Stimulated activated CD8-positive, alpha-beta memory T cell treated with anti-CD3 and anti-CD28 coated beads, Interleukin-7, amount 100 ng/mL, for 48 hours (primary cell): Measurements from ENCODE around the gene SORCS3.
A peak's percentile ranks its signal among the peaks of the same experiment; 100 is the strongest.

Experiments
- DNase-seq, 2 donors: peaks; one replicate each; pipeline ENCODE4 v3.0.0-alpha.2; 2020; ENCODE audit warnings: low read depth in 1 of 2; ENCODE audit errors: extremely low read depth in 1 of 2

The SORCS3 gene

DNA sequence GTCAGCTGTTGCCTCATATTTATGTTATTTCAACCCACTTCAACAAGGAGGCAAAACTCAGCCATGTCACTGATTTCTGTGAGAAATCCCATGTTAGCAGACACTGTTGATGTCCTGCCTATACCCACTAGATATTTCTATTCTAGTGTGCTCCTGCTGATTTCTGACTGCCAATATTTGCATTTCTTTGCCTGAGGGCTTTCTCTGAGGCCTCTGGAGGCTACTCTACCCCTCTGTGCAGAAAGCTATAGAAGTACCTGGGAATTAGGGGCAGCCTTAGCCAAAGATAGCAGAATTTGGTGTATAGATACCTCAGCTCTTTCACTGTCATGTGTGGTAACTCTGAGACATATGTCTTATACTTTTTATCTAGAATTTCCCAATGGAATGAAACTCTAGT is 348.8 kb downstream of the SORCS3 start:
- DNase-seq = no peak

DNA sequence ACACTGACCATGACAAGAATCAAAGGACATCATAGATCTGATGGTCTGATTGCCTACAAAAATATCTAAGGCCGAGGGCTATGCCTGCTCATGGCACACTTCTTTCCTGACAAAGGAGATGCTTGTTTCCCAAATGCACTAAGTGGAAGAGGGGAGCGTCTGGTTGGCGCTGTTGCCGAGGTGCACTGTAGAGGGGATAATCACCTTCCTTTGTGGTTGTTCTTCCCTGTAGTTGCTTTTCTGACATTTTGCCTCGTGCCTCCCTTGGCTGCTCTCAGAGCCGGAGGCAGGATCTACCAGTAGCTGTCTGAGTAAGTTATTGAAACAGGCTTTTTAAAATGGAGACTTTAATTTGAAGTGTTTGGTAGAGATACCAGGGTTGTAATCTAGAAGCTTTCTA is 352.0 kb downstream of the SORCS3 start:
- DNase-seq = no peak

DNA sequence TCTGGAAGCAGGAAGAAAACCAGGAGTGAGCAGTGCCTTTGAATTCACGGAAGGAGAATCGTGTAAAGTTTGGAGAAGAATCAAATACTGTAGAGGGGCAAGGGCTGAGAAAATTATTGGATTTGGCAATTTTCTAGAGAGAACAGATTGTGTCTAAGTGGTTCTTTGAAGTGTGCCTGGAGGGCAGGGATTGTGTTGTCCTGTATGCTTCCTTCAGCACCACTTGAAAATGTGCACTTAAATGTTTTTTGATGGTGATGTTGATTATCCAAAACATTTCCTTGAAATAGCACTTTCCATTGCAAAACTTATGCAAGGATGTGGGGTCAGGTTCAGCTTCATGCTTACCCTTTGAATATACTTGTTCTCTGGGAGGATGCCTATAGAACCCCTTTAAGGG is 360.2 kb downstream of the SORCS3 start:
- no peak for DNase-seq

DNA sequence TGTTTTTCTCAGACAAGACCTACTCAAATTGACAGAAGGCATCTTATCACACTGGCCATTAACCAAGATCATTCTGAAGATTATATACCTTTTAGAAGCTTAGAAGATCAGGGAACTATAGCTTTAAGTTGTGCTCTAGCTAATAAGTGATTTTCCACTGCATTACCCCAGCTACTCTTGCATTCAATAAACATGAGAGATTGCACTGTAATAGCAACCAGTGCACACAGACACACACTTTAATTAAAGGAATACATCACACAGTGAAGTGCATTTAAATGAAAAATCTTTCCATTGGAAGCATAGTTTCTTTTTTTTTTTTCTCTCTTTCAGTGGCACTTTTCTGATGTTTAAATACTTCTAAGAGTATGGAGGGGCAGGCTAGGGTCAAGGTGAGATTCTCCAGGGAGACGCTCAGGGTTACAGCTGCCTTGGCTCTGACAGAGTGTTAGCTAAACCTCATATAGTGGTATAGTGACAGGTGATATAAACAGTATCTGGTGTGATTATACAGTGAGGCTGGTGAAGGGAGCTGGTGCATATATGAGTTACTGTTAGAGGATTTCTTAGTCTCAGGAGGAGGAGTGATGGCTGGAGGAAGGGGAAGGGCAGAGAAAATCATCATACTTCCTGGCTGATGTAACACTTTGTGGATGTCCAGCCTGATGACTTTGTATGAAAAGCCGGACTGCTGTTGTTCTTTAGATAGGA is 369.5 kb downstream of the SORCS3 start:
- no peak for DNase-seq

DNA sequence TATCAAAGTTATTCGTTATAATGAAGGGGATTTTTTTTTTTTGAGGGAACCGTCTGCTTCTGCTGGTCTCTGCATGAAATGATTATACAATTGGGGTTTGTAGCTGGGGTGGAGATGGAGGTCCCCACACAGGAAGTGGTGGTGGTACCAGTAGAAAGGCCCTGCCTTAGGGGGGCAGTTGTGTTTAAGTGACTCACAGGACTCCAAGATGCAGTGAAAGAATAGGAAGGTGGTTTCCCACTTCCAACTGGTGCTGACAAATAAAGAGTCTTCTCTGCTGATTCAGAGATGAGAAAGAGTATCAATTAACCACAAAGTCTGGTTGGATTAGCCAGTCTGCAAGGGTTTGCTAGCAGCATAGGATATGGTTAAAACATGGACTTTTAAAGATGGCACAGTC is 376.0 kb downstream of the SORCS3 start:
- DNase-seq = peak in 1 of 2 donors; percentile 4

DNA sequence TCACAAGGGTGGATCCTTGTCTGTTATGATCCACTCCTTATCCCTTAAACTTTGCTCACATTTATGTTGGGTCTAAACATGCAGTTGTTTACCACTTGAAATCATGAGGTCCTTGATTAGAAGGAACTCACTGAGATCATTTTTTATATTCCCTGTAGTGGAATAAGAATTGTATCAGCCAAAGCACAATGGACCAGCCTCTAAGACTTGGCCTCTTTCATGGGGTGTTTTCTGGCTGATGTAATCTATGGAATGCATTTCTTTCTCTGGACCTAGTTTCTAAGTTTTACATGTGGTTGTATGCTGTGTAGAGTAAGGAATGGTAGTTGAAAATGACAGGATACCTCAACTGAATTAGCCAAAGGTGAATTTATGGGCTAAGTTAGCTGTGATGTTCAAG is 376.6 kb downstream of the SORCS3 start:
- no peak for DNase-seq

DNA sequence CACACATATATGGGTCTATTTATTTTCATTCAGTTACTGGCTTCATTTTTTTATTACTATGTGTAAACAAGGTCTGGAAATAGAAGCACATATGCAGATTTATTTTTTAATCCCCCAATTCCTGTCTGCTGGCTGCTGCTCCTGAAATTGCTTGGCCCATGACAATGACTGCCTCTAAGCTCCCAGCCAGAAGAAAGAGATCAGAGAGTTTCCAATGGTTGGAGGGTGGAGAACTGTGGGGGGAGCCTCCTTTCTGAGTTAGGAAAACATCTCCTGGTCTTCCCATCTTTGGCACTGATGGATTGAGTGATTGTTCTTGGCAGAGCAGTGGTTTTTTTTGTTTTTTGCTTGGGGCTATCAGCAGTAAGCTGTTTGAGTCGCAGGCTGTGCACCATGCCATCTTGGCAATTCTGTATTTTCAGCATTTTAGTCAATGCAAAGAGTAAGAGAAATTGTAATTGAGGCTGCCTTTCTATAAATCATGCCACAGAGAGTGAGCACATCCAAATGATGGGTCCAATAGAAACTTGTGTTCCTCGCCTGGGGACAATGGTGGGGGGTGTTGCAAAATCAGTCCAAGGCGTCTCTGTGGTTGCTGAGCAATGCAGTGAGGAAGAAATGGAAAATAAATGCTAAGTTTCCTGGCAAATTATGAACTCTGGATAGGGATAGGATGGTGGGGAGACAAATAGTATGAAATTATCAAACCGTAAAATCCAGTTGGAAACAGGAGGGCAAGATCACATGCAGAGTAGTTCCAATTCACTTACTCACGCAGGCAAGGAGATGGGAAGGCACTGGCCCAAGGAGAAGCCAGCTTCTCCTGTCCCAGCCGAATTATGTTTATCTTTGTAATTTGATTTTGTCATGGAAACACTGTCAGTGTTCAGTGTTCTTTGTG is 382.4 kb downstream of the SORCS3 start:
- DNase-seq = no peak

DNA sequence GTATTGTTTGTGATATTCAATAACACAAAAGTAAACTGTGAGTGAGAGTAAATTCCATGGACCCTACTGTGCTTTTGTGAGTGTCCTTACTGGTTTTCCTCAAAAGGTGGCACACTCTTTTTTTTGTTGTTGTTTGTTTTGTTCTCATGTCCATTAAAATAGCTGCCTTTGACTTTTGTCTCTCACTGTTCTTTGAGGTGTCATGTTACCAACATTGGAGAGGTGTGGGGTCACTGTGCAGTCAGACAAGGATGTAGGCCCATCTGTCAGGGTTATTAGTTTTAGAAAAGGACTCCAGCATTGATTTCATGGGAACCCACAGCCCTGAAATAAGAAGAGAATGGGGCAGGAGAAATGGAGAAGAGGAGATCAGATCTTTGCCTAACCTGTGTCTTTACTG is 383.1 kb downstream of the SORCS3 start:
- no peak for DNase-seq

DNA sequence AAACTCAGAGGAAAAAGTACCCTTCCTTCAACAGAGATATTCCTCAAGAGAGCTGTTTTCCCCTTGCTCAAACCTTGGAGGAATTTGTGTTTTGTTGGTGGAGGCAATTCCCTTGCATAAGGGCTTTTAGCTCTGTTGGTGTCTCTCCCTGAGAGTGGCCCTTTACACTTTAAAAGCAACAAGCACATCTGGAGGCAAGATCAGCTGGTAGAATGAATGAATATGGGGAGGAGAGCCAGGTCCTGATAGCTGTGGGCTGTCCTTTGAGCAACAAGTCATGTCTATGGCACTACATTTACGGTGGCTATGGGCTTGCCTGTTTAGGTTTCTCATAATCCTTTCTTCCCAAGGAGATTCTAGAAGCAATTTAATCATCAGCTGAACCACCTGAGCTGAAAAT is 384.0 kb downstream of the SORCS3 start:
- no peak for DNase-seq

DNA sequence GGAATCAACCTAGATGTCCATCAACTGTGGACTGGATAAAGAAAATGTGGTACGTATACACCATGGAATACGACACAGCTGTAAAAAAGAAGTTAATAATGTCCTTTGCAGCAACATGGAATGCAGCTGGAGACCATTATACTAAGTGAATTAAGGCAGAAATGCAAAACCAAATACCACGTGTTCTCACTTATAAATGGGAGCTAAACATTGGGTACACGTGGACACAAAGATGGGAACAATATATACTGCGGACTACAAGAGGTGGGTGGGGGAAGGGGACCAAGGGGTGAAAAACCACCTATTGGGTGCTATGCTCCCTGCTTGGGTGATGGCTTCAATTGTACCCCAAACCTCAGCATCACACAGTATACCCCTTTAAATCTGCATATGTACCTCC is 385.5 kb downstream of the SORCS3 start:
- no peak for DNase-seq

DNA sequence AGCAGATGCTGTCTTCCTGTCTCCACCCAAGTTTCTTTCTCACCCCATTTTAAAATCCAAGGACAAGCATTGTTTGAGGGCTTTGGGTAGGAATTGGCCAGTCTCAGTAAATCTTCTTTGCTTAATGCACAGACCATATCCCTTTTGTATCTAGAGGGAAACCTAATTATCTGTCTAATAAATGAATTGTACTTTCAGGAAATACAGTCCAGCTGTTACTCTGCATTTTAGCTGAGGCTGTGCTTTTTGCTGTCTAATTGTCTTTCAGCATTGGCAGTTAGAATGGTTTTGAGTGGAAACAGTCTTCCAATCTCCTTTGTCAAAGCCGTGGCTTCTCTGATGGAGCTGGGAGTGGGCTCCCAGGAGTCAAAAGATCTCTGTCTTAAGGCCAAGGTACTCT is 388.2 kb downstream of the SORCS3 start:
- DNase-seq = no peak

DNA sequence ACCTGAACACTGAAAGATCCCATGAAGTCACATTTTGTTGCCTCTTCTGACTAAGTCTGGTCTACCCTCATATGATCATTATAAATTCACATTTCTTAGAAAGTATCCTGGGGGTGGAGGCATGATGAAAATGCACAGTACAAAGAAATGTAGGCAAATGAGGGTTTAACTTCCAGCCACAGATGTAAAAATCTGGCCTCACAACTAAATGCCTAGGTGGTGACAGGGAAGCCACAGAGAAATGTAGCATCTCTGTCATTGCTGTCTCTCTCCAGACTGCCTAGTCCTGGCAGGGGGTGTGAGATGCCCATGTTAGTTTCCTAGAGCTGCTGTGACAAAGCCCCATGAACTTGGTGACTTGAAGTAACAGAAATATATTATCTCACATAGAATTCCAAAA is 395.9 kb downstream of the SORCS3 start:
- DNase-seq = no peak

DNA sequence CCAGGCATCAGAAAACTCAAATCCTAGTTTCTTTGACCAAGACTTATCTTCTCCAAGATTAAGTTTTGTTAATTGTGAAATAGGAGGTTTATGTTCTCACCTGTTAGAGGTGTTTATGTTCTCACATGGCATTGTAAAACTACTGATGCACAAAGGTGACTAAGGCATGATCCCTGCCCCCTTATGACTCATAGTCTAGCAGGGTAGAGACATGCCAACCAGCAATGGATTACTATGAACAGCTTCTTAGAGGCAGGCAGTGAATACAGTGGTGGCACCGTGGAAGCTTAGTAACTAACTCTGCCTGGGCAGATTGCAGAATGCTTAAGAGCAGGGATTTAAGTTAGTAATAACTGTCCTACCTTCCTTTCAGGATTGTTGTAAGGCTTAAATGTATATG is 400.9 kb downstream of the SORCS3 start:
- no peak for DNase-seq

DNA sequence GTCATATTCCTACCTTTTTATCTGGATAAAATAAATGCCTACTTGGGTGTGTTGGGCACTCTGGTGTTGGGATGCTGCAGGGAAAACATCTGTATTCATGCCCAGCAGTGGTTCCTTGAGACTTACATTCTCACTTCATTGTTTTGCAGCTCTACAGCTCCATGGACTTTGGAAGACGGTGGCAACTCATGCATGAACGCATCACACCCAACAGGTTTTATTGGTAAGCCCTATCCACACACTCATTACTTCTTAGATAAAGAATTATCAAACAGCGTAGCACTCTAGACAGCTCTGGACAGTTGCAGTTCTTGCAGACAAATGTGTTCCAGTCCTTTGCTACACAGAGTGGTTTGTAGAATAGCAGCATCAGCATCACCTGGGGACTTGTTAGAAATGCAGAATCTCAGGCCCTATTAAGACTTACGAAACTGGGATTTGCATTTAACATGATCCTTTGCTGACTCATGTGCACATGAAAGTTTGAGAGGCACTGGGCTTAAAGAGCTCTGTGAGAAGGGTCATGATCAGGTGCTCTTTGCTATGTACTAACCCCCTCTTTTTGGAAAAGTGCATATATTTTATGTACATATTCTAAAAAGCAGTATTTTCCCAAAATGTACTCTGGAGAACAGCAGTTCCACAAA is 401.9 kb downstream of the SORCS3 start:
- DNase-seq = no peak

DNA sequence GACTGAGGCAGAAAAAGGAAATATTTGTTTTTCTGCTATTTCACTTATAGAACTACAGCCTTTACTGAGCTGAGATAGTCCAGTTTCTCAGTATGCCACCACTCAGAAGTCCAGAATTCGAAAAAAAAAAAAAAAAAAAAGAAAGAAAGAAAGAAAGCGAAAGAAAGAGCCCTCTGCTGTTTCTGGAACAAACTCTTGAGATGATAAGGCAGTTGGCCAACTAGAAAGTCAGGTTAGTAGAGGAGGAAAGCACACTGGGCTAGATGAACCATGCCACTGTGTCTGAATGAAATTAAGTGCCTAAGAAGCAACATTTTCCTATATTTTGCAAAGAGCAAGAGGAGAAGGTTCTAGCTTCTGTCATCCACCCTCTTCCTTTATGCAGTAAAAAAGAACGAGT is 403.8 kb downstream of the SORCS3 start:
- no peak for DNase-seq

DNA sequence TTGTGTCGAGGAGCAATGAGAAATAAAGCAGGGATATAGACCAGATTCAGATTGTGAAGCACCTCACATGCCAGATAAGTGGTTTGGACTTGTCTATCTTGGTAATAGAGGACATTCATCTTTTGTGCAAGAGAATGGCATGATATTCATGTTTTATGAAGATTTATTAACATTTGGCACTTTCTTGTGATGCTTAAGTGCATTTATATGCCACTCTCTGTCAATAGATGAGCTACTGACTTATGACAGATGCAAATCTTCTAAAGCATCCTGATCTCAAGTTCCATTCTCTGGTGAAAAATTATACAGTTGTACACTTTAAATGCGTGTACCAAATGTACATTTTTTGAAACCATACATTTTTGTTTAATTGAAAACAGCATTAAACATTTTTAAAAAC is 415.3 kb downstream of the SORCS3 start:
- no peak for DNase-seq

DNA sequence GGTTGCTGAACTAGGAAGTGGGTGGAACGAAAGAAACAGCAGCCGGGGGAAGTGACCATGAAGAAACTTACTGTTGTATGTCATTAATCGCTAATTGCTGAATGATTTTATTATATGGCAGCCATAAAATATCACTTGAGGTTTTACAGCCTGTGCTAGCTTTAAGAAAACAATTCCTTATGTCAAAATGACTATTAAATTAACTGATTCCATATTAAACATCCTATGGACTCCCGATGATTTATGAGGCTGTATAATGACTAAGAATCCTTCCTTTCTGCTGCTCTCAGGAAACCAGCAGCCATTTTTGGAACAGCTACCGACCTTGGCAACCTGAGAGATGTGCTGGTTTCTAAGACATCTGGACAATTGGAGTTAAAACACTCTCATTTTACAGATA is 421.9 kb downstream of the SORCS3 start:
- no peak for DNase-seq

DNA sequence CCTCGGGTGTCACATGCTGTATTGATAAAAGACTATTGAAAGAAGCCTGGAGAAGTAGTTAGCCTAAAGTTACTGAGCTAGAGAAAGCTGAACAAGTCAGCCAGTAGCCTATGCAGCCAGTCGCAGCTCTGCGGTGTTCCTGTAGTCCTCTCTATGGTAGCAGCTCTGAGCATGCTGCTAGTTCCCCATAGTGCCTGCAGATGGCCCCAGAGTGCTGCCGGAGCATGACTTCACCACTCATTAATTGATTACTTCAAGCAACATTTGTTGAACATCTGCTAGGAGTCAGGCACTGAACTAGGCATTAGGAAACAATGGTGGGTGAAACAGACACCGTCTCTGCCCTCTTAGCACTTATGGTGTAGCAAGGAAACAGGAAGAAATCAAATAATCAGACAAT is 422.7 kb downstream of the SORCS3 start:
- no peak for DNase-seq

DNA sequence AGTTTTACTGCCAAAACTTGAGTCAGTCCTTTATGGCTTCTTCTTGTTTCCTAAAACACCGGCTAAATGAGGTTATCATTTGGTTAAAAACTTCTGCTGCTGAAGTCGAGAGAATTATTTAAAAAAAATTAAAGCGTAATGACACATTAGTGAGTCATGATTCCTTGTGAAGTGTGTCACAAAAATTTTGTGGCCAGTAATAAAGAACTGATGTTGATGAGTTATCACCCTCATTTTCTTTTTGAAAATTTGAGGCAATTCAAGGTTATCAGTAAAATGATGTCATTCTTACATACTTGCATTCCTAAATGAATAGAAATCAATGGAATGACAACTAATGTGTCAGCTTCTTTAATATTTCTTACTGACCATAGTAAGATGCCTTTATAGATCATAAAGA is 427.4 kb downstream of the SORCS3 start:
- DNase-seq = no peak

DNA sequence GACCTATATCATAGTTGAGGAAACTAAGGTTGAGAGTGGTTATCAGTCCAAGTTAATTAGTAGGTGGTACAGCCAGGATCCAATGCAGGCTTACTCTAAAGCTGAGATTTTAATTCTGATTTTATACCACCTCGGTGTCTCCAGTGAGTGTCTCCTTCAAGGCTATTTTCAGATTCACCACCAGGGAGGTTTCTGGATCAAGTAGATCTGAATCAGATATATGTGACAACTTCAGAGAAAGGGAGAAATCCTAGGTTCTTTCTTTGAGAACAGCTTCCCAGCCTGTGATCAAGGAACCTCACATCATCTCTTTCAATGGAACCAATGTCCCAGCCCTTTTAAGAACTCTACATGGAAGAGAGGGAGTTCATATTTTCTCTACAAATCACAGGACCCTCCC is 429.2 kb downstream of the SORCS3 start:
- no peak for DNase-seq

DNA sequence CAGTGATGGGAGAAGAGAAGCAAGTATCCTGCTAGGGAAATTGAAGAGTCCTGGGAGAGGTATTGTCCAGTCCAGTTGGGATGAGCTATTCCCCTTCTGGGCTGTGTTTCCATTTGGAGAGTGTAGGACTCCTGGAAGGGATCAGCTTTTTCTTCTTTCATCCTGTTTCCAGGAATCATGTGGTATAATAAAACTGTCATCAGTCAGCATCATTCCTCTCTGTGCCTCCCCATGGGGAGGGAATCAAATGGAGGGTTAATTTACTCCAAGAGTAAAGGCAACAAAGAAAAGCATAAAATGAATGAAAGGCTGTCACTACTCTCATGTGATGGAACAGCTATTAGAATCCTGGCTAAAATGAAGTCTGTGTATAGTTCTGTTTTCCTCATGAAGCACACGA is 429.9 kb downstream of the SORCS3 start:
- DNase-seq = no peak

DNA sequence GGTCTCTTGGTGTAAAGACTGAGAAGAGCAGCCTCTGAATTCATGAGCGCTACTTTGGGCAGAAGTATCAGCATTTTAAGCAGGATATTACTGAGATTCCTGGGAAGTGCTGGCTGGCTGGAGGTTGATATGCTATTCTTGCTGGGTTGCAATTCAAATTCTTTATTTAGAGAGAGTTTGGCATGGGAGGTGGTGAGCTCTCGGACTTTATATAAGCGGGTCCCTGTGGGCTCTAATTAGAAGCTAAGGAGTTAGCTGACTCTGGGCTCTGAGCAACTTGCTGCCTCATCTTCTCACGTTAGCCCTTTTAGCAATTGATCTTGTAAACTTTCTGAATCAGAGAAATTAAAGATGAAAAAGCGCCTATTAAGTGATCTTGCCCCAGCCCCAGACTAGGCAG is 430.9 kb downstream of the SORCS3 start:
- DNase-seq = no peak
